Head of caudate nucleus (tissue), 42 donors: ENCODE results near the gene PEX11A.

Experiments used
- DNase-seq, 42 donors: peaks; one replicate each; pipeline versions ENCODE4 v3.0.0 to v3.0.0-alpha.2; 2020 to 2021; ENCODE audit warnings: mixed read lengths in 7 of 42
- intact Hi-C: fragments of 100-400 bp; cut with DNase I; formaldehyde crosslinking; loops from one replicate; pipeline ENCODE4 v1.15.0; 2022

PEX11A gene

DNA sequence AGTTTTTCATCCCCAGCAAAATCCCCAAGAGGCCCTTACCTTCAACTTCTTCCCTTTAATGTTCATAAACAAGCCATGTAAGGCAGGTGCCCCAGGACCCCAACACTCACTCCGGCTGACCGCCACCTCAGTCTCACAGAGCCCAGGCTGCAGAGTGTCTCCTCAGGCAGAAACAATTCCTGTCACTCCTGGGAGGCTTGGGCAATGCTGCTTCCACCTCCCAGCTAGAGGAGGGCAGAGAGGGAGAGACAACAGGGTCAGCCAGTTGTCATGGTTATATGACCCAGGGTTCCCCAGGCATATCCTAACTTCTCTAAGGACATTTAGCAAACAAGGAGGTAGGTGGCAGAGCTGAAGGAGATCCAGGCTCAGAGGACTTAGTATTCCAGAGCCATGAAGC, 11.3 kb downstream of the PEX11A start, which contains the start of gene PLIN1:
PLIN1 (minus strand) TSS at position 156 of the 400 bp plus-strand sequence. CDS start 1,878 bp downstream, outside the sequence.
- intact Hi-C loops, result no loop called here
- DNase-seq, result peak in 4 of 42 donors; percentile 12 to 31 (median 26)

DNA sequence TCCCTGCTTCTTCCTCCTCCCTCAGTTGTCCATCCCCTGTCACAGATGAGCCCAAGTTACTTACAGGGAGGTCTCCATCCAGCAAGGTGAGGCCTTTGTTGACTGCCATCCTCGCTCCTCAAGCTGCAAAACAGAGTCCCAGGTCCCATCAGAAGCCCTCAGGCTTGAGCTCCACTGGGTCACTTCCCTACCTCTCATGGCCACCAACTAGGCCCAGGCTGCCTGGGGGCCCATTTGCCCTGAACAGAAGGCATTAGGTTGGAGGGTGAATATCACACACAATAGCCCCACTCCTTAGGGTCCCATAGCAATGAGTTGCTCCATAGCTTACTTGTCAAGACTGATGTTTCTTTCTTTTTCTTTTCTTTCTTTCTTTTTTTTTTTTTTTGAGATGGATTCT, 13.2 kb downstream of the PEX11A start:
- intact Hi-C loops, result no loop called here
- no peak for DNase-seq

DNA sequence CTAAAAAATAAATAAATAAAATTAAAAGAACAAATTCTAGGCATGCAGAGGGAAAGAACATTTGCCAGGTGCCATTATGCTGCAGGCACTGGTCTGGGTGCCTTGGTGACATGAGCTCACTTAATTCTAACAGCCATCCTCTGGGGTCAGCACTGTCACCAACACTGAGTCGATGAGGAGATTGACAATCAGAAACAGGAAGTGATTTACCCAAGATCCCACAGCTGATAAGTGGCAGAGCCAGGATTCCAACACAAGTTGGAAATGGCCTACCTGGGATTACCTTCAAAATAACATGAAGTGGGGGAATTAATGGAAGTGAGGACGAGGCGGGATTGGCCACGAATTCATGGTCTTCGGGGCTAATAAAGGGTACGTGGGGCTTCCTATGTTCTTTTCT, 14.9 kb downstream of the PEX11A start:
- intact Hi-C loops, result no loop called here
- peak in 2 of 42 donors; percentile 6 to 25 for DNase-seq

DNA sequence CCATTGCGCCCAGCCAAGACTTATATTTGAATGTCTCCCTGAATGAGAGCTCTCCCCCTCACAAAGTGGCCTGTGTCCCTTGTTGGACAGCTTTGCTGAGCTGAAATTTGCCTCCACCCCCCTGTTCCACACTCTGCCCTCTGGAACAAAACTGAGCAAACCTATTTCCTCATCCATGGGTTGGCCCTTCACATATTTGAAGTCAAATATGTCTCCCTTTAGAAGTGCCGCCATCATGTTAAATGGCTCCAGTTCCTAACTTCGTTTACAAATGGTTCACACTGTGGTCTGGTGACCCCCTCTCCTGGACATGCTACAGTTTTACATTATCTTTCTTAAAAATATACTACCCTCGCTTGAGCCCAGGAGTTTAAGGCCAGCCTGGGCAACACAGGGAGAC, 16.0 kb downstream of the PEX11A start:
- intact Hi-C loops, result no loop called here
- peak in 1 of 42 donors; percentile 4 for DNase-seq

DNA sequence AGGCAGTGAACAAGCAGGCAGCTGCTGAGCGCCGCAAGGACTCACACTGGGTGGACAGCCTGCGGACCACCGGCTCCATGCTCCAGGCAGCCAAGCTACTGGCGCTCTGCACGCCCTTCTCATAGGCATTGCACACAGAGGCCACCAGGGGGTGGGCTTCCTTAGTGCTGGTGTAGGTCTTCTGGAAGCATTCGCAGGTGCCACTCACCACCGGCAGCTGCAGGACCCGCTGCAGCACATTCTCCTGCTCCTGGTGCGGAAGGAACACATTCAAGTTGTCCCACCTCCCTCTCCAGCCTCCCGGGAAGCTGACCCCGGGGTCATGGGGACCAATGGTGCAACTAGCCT, 17.4 kb downstream of the PEX11A start:
- intact Hi-C loops, result no loop called here
- peak in 1 of 42 donors; percentile 23 for DNase-seq

DNA sequence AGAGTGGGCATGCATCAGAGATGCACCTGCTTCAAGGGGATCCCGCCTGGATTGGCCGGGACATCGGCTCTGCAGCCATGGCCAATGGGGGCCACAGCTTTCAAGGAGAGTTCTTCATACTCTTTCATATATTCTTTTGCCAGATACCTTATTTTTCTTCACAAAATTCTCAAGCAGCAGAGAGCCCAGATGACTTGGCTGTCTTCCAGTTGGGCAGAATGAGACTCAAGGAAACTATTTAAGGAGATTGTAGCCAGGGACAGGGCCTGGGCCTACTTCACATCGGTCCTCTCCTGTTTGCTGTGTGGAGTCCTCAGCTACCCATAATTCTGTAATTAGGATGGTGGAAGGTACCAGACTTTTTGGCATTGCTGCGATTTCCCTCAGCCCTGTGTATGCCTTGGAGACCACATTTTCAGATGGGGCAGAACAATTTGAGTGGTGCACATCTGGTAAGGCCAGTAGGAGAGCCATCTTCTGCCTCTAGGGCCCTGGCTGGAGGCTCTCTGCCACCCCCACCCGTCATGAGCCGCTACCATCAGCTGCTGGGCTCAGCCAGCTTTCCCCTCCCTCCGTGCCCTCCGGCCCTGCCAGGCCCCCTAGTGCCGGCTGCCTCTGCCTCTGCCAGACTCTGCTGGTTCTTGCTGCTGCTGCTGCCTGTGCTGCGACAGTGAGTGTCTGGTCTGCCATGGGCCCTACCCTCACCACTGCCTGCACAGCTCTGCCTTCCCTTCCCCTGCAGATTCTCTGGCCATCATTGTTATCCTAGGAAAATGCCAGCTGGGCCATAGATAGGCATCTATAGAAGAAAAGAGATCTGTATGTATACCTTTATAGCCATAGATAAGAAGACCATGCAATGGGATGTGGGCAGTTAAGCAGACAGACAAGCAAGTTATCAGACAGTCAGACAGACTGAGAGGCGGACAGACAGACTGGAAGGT, 18.1 kb downstream of the PEX11A start:
- peak in 8 of 42 donors; percentile 19 to 49 (median 34) for DNase-seq
- intact Hi-C loops, result no loop called here

DNA sequence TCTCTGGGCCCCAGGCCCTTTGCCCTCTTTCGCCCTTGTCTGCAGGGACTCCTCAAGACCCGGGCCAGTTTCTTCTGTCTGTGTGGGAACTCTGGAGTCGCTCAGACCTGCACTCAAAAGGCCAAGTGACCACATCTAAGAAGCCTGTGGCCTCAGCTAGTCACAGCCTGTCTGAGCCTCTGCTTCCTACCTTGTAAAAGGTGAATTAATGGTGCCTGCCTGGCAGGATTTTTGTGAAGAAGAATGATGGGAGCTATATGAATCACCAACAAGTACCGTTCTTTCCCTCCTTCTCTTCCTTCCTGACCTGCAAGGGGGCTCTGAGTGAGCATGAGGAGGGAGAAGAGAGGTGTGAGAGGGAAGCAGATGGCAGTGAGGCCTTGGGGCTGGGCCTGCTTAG, 18.9 kb downstream of the PEX11A start:
- no peak for DNase-seq
- intact Hi-C loops, result no loop called here

DNA sequence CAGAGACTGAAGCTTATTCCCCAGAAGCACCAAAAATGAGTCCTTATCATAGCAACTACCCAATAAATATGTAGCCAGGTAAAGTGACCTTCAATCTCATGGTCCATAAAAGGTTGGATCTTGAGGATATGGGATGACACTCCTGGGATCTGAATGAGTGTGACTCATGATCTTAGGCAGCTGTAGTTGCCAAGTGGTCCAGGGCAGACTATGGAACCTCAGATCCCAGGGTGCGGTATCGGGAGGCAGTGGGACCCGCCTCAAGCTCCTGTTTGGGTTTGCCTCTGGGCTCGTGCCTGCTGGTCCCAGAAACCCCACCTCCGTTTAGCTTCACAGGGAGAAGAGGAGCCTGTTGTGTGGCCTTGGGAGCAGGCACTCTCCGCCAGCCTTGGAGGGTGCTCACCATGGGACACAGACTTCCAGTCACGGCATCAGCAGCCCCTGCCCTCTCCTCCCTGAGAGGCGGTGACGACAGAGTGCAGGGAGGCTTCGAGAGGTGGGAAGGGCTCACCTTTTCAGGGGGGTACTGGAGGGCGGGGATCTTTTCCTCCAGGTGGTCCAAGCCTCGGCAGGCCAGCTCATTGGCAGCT, 19.5 kb downstream of the PEX11A start:
- intact Hi-C loops, result no loop called here
- no peak for DNase-seq

DNA sequence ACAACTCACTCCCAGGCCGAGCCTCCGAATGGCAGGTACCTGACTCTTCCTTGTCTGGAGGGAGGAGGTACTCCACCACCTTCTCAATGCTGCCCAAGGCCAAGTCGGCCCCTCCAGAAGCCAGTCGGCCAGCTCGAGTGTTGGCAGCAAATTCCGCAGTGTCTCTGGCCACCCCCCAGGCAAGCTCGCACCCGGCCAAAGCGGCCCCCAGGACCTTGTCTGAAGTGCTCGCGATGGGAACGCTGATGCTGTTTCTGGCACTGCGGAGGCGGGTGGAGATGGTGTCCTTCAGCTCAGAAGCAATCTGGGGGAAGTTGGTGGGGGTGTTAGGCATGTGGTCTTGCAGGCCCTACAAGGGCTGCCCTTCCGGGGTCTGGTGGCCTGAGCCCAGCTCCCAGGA, 20.6 kb downstream of the PEX11A start:
- intact Hi-C loops, result no loop called here

DNA sequence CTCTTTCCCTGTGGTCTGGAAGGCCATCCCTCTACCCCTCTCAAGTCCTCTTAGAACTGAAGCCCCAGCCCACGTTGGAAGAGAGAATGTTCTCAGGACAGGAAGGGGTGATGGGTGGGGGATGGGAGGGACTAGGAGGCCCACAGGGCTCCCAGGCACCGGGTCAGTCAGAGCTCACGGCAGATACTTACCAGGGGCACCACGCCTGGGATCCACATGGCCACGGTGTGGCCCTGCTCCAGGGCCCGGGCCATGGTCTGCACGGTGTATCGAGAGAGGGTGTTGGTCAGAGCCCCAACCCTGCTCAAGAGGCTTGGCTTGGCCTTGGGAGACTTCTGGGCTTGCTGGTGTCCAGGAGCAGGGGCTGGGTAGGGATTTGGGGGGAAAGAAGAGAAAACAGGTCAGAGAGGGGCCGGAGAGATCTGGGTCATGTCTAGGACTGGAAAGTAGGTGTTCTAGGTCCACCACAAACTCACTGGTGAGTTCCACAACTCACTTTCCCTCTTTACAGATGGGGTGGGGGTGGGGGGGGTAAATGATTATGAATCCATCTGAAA, 21.2 kb downstream of the PEX11A start:
- intact Hi-C loops, result no loop called here

More for the DNA sequence above, 20.6 kb downstream of the PEX11A start:
- no peak for DNase-seq

DNA sequence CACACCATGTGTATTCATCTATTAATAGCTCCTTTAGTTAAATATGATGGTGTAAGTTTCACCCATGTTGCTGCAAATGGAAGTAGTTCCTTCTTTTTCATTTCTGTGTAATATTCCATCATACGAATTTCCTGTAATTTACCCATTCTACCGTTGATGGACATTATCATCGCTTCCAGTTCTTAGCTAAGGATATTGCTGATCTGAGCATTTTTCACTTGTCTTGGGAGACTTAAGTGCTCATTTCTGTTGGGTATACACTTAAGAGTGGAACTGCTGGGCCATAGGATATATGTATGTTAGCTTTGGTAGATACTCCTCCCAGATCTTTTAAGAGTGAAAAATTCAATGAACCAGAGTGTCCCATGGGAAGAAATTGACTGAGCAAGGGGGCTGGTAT, 22.4 kb downstream of the PEX11A start:
- intact Hi-C loops, result no loop called here

More for the DNA sequence above, 21.2 kb downstream of the PEX11A start:
- no peak for DNase-seq

DNA sequence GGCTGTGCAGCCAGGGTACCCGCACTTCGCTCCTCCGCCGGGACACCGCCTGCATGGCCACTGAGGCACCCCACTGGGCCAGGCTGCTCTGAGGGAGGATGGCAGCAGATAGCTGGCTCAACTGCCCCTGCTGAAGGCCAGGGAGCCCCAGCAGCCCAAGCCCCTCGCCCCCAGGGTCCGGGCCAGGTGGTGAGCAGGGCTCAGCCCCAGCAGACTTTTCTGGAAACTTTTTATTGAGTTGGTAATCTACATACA, 22.9 kb downstream of the PEX11A start:
- intact Hi-C loops, result no loop called here
- no peak for DNase-seq

More for the DNA sequence above, 22.4 kb downstream of the PEX11A start:
- no peak for DNase-seq

DNA sequence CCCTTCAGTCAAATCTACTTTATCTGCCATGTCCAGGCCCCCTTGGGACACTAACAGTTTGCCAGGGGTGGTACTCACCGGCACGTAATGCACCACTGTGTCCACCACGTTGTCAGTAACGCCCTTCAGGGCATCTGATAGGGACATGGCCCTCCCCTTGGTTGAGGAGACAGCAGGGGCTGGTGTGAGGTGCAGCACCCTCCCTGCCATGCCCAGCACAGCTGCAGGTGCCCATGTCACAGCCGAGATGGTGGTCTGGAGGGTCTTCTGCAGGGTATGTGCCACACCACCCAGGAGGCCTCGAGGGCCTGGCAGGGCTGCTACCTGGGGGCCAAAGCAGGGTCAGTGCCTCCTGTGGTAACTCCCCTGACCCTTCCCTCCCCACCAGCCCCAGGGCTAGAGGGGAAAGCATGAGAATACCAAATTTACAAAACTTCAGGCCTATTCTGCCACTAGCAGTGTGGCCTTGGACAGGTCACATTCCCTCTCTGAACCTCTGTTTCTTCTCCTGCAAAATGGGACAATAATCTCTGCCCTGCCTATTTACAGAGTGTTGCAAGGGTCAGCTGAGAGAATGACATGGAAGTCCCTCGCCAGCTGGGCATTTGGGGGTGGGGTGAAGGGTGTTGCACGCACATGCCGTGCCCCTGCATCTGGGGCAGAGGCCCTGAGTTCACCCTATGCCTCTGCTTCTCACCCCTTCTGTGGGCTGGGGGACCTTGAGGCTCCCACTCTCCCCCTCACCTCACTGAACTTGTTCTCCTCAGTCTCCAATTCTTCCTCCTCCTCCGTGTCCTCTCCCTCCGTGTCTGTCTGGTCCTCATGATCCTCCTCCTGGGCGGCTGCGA, 23.5 kb downstream of the PEX11A start:
- intact Hi-C loops, result no loop called here
- no peak for DNase-seq

DNA sequence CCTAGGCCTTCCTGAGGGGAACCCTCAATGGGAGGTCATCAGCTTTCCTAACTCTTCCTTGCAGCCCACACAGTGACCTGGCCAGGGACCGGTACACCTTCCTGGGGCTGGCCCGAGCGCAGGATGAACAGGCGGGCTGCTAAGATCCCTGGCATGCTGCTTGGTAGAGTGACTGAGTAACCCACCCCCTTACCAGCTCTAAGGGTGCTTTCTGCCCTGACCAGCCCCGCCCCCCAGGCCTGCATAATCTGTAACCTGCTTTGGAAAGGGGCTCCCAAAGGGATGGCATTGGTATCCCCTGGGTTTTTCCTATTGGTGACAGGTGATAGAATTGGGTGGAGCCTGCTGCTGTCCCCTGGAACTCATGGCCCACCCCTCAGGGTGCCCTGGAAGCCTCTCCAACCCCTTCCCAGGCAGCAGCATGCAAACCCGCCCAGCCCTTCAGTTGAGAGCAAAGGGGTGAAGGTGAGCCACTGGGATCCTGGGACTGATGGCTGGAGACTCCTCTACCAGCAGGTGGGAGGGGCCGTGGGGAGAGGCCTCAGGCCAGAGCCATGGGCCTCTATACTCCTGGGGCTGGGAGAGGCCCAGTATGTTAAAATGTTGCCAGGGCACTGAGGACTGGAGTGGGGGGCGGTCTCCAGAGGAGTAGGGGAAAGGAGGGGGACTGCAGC, 24.2 kb downstream of the PEX11A start:
- DNase-seq, result peak in 1 of 42 donors; percentile 31
- intact Hi-C loops, result no loop called here

DNA sequence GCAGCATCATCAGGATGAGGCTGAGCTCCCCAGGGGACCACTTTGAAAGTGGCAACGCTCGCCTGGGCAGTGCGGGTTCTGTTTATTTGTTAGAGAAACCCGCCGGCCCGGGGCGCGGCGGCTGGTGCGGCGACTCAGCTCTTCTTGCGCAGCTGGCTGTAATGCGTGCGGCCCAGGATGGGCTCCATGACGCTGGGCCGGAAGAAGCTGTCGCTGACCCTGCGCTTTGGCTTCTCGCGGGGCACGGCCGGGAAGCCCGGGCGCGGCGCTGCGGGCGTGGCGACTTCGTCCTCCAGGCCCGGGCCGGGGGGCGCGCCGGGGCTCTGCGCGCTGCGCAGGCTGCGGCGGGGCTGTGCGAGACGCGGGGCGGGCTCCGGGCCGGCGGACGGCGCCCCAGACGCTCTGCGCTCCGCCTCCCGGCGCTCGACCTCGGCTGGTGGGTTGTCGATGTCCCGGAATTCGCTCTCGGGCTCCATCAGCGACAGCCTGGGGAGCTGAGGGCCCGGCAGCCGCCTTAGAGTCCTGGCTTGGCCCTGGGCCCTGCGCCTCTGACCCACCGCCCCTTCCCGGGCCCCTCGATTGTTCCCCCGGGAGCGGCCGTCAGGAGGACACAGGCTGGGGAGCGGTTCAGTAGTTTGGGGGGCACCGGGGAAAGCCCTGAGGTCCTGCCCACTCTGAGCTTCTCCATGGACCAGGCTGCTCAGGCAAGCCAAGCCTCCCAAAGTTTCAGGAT, 24.9 kb downstream of the PEX11A start:
- DNase-seq, result peak in 31 of 42 donors; percentile 14 to 63 (median 33)
- intact Hi-C loops, result no loop called here

DNA sequence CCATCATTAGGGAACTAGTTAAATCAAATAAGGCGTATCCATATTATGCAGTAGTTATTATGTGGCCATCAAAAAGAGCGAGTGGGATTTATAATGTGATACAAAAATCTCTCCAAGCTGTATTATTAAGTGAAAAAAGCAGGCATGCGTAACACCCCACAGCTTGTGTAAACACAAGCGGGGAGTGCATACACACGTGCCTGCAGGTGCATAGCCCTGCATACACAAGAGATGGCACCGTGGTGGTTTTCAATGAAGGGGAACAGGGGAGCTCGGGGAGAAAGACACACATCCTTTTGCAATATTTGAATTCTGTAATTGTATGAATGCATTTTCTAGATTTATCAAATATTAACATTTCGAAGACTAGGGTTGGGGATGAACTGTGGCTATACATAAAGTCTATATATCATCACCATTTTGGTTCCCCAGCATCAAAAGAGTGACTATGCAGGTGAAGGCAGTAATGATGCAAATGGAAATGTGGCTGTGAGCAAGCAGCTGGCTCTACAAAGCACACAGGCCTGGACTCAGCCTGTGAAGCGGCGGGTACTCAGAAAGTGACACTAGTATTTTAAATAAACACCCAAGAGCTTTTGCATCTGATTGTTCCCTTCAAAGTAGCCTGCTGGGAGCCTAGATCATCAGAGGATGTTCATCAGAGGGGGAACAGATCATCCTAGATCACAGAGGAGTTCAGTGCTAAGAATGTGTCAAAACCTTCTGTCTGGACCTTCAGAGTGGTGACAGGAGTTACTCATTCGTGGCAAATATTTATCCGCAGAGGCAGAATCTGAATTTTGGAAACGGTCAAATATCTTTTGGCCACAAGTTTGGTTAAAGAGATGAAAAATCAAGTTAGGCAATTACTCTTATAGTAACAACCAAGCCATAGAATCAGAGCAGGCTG, 25.9 kb downstream of the PEX11A start:
- DNase-seq, result no peak
- intact Hi-C loops, result no loop called here
